Endothelial cell of umbilical vein (primary cell): ENCODE measurements around the gene CACNB1.

Experiments
- CTCF ChIP-seq, 2 donors: IDR thresholded peaks; 1 replicate in 1 of 2; 2 replicates in 1 of 2; pipeline ENCODE4 v1.5.1; 2011; ENCODE audit warnings: low read length in 2 of 2, mild to moderate bottlenecking in 2 of 2, moderate library complexity in 2 of 2, control low read depth in 1 of 2, inconsistent platforms in 1 of 2, low read depth in 1 of 2; ENCODE audit not compliant: insufficient read depth in 1 of 2; ENCODE audit errors: extremely low read depth in 1 of 2
- EZH2 ChIP-seq: IDR thresholded peaks from 2 replicates; pipeline ENCODE4 v1.6.1; 2012; ENCODE audit warnings: borderline replicate concordance, low read depth, mild to moderate bottlenecking, moderate library complexity, low read length, inconsistent platforms; ENCODE audit not compliant: severe bottlenecking
- MYC ChIP-seq: IDR thresholded peaks from one replicate; pipeline ENCODE4 v1.6.1; 2011; ENCODE audit warnings: mild to moderate bottlenecking, low read depth, low read length
- POLR2A ChIP-seq: IDR thresholded peaks from 2 replicates; pipeline ENCODE4 v1.6.1; 2012; ENCODE audit warnings: low read depth, mild to moderate bottlenecking, control low read depth, low read length
- POLR2AphosphoS5 ChIP-seq: IDR thresholded peaks from 2 replicates; pipeline ENCODE4 v1.6.1; 2012; ENCODE audit warnings: low read depth, mild to moderate bottlenecking, control low read depth, low read length, moderate library complexity; ENCODE audit not compliant: insufficient read depth

DNA sequence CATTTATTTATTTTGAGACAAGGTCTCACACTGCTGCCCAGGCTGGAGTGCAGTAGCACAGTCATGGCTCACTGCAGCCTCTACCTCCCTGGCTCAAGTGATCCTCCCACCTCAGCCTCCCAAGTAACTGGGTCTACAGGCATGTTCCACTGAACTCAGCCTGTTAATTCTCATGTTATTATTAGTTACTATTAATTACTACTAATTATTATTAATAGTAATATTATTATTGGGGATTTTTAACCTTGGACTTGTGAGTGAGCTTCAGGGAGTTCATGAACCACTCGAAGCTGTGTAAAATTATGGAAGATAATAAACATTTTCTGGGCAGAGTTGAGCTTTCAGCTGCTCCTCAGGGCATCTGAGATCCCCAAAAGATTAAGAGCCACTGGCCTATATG lies 32.9 kb upstream of the CACNB1 start:
- no peak for TF ChIP-seq POLR2AphosphoS5
- TF ChIP-seq CTCF (IDR thresholded peaks at IDR 0.05; ENCODE audit: extremely low read depth in 1 of 2, insufficient read depth in 1 of 2, low read depth in 1 of 2, low read length in 2 of 2), result no peak
- TF ChIP-seq POLR2A, result no peak
- no peak for TF ChIP-seq MYC
- no peak for TF ChIP-seq EZH2
